Testis (tissue), 2 donors: ENCODE results near the gene UTP11.

Experiments used
- POLR2A ChIP-seq: fragments of 450-650 bp; IDR thresholded peaks from one replicate; pipeline ENCODE4 v1.6.1; 2017; ENCODE audit warnings: antibody characterized with exemption, mild to moderate bottlenecking, moderate library complexity
- TF ChIP-seq, protein P1 (sequence below), 3 experiments: fragments of 450-650 bp in 2 of 3; fragments of 200-600 bp in 1 of 3; sonication (generic) in 1 of 3; IDR thresholded peaks; one replicate each; pipeline ENCODE4 v1.5.1; 2016 to 2019; ENCODE audit warnings: antibody characterized with exemption in 3 of 3, mild to moderate bottlenecking in 2 of 3, moderate library complexity in 1 of 3

DNA sequence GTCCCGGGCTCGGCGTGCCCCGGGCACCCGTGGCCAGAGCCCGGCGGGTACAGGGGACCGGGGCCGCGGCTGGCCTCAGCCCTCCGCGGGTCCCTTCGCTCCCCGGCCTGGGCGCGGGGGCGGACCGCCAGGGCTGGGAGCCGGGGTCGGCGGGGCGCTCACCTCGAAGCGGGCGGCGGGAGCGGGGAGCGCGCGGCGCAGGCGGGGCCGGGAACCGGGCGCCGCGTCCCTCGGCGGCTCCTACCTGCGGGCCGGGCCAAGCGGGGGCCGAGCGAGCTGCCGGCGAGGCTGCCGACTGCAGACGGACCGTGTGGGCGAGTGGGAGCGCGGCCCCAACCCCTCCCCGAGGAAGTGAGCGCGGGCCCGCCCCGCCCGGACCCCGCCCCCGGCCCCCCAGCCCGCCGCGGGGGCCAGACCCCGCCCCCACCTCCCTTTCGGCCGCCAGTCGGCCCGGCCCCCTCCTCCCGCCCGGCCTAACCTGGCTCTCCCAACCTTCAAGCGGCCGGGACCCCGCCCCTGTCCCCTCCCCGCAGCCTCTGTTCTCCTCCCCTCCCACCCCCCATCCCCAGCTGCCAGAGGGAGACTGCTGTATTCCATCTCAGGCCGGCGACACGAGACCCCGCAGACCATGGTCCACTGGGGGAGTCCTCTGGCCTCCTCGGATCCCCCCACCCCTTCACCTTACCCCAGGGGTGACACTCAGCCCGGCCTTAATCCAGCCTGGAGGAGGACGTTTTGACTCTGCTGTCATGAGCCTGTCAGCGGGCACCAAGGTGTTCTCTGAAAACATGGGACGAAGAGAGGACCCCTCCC lies 7.1 kb upstream of the UTP11 start, which contains the start of gene FHL3:
- TF ChIP-seq, protein P1, sequence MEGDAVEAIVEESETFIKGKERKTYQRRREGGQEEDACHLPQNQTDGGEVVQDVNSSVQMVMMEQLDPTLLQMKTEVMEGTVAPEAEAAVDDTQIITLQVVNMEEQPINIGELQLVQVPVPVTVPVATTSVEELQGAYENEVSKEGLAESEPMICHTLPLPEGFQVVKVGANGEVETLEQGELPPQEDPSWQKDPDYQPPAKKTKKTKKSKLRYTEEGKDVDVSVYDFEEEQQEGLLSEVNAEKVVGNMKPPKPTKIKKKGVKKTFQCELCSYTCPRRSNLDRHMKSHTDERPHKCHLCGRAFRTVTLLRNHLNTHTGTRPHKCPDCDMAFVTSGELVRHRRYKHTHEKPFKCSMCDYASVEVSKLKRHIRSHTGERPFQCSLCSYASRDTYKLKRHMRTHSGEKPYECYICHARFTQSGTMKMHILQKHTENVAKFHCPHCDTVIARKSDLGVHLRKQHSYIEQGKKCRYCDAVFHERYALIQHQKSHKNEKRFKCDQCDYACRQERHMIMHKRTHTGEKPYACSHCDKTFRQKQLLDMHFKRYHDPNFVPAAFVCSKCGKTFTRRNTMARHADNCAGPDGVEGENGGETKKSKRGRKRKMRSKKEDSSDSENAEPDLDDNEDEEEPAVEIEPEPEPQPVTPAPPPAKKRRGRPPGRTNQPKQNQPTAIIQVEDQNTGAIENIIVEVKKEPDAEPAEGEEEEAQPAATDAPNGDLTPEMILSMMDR (IDR thresholded peaks at IDR 0.05) = no peak
- TF ChIP-seq POLR2A = no peak
